HG02970 (cell line): ENCODE measurements around the gene THEMIS.
"Not testable (repeated sequence)": the region's sequence is repeated elsewhere in the genome, so short reads cannot be mapped to it uniquely, and the experiment has no call there.

ENCODE experiments used
- ATAC-seq: cut with Tn5 transposase; IDR thresholded peaks from one replicate; pipeline ENCODE4 v1.9.1; 2021; ENCODE audit warnings: mild to moderate bottlenecking, moderate library complexity, moderate number of reproducible peaks; ENCODE audit not compliant: unreplicated experiment, low FRiP score

THEMIS gene

DNA sequence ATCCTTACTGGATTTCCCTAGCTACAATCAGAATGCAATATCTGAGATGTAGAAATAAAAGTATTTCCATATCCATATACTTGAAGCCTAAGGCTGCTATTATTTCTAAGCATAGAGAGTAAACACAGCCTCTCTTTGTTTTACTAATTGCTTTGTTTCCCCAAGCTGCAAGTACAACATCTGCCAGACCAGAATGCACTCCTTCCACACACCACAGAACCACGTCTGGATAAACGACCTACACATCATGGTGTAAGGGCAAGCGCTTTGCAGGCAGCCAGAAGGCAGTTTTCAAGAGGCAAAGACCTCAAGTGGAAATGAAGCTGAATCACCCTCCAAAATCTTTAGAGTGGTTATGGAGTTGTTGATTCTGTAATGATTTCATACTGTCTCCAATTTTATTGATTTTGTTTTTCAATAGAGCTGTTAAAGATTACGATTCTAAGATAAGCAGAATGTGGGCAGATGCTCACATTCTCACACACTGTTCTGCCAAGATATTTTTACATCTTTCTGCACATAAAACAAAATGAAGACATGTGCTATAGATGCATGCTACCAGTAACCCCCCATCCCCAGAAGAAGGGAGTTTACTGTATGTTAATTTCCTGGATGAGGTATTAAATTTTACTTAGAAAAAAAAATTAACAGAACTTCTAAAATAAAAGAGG, 88.8 kb downstream of the THEMIS start:
- ATAC-seq = no peak

DNA sequence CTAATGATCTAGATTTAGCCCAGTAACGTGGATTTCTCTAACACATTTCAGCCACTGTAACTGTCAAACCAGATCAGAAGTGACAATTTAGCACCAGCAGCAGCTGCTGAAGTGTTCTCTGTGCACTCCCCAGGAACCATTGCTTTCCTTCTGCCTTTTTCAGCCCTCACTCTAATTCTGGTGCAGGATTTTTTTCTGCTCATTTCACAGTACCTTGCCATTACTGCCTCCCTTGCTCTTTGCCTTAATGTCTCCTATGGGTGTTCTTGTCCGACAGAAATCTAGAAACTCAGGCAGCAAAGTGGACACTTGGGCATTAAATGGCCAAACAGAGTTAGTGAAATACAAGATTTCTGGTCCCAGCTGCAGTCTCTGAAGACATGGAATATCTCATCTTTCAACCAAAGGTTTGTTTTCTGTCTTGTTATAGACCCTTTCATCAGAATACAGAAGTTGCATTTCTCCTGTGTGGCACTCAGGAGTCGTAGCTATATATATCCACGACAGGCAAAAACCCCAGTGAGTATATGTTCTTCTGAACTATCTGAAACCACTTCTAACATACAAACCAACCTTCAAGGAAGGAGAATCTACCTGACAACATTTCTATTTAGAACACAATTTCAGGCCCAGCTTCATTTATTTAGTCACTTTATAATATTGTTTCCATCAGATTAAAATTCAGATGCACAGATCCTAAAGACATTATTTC, 92.9 kb downstream of the THEMIS start:
- no peak for ATAC-seq

DNA sequence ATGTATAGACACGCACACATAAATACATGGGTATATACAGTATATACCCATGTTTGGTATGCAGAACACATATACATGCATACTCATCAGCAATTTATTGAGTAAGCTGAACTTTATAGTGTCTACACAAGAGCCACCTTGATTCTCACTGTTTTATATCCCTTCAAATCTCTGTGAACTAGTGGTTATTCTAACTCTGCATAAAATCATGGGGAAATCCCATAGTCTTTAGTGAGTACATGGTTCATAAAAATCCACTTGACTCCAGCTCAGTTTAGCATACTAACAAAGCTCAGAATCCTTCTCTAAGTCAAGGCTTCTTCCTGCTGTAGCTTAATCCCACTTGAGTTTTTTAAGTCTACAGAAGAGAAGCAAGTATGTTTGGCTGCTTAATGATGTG, 104.1 kb downstream of the THEMIS start:
- no peak for ATAC-seq

DNA sequence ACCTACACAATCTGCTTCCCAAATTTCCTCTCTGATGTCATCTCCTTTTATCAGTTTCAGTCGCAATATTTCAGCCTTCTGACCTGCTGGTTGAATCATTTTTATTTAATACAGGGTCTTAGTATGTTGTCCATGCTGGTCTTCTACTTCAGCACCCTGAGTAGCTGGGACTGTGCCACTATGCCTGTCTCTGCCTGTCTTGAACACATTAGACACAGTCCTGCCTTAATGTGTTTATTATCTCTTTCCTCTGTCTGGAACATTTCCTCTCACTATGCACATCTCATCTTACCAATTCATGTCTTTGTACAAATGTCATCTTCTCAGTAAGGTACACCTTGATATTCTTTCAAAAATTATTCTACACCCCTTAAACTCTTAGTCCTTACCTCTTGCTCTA, 106.5 kb downstream of the THEMIS start:
- ATAC-seq = no peak

DNA sequence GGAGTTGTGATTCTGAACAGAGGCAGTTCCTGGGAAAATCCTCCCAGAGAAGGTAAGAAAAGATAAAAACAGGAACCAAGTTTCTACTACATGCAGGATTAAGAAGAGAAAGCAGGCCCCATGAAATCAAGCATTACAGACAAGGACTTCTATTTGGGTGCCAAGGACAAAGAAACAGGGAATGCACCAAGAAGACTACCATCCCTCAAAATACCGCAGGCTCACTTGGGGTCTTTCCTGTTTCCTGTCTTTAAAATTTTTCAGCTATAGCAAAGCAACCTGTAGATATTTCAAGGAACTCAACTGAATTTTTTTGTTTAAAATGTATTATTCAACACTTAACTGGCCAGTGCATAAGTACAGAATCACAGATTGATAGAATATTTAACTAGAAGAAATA, 107.5 kb downstream of the THEMIS start:
- ATAC-seq = no peak

DNA sequence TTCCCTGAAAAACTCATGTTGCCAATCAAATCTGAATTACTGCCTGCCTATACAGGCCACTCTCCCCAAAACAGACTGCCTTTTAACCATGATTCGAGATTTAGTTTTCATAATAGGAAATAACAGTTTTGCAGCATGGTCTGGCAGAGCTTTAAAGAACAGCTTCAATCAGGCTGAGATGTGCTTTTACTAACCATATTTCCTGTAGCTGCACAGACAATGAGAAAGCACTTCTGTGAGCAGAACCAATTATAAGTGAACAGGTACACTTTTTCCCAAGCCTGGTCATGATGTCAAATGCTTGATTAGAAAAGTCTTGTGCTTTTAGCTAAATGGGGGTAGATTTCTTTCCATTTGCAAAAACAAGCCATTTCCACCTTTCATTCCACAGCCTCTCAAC, 108.2 kb downstream of the THEMIS start:
- ATAC-seq = no peak

DNA sequence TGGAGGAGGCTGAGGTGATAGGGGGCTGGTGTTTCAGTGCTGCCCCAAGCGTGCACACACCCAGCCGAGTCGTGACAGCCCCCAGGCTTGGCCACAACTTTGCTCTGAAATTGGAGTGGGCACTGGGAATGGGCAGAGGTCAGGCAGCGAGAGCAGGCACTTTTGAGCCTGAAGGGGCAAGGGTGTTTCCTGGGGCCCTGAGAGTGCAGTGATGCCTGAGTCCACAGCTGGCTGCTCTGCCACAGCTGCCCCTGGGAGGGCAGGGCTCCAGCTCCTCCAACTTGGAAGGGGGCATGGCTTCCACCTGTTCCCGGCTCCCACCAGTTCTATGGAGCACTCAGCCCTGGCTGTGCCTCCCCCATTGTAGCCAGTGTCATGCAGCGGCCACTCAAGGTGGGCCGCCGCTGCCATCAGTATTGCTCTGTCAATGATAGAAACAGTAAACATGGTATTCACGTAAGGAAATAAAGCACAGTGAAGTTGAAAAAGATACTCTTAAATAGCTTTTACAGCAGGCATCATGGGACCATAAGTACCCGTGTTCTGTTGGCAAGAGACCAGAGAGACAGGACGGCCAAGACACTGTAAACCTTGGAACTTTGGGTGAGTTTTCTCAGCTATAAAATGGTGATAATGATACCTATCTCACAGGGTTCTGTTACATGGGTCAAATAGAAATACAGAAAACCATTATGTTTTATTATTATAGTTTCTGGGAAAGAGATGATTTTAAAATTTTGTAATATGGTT, 108.9 kb downstream of the THEMIS start:
- no peak for ATAC-seq

DNA sequence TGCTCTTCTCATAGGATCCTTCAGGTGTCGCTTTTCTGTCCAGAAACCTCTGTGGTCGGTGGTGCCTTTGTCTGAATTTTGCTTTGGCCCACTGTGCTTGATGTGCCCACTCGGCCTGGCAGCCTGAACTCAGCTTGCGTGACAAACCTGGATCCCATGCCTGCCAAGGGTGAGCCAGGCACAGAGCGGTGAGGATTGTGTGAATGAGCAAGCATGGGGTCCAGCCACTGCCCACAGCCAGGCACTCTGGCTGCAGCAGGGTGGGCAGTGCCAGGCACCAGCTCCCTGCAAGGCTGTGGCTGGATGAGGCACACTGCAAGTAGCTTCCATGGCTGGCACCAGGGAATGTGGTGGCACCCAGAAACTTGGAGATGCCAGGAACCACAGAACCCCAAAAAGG, 110.3 kb downstream of the THEMIS start:
- ATAC-seq = no peak

DNA sequence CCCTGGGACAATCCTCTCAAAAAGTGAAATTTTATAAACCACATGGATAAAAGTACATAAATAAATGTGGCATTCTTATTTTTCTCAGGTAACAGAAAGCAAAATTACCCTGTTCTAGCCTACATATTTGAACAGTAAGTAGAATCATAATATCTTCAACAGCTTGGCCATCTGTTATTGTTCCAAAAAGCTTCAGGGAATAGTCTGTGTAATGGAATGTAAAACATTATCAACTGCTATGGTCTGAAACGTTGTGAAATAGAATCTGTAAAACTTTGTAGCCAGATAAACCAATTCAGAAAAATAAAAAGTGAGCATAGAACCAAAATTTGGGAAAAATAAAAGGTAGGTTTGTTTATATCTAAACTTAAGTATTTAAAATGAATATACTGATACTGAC, 114.7 kb downstream of the THEMIS start:
- no peak for ATAC-seq

DNA sequence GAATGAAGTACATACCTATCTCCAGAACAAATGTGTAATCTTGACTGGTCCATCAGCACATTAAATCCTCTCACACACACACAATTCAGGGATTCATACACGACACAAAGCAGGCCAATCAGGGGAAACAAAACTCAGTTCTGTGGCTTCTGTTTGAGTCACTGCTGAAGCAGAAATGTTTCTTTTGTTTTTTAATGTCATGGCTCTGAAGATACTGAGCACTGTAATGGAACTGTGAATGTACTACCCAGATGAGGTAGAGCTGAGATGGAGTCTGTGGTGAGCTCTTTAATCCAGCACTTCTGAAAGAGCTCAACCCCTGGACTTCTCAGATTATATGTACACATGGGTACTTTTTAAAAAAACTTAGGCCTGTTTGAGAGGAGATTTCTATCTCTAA, 116.4 kb downstream of the THEMIS start:
- ATAC-seq = no peak

DNA sequence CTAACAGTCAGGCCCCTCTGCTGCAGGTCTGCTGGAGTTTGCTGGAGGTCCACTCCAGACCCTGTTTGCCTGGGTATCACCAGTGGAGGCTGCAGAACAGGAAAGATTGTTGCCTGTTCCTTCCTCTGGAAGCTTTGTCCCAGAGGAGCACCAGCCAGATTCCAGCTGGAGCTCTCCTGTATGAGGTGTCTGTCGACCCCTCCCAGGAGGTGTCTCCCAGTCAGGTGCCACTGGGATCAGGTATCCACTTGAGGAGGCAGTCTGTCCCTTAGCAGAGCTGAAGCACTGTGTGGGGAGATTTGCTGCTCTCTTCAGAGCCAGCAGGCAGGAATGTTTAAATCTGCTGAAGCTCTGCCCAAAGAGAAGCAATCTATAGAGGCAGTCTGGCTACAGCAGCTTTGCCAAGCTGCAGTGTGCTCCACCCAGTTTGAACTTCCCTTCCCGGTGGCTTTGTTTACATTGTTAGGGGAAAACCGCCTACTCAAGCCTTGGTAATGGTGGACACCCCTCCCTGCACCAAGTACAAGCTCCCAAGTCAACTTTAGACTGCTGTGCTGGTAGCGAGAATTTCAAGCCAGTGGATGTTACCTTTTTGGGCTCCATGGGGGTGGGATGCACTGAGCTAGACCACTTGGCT, 119.1 kb downstream of the THEMIS start:
- ATAC-seq = not testable (repeated sequence)

DNA sequence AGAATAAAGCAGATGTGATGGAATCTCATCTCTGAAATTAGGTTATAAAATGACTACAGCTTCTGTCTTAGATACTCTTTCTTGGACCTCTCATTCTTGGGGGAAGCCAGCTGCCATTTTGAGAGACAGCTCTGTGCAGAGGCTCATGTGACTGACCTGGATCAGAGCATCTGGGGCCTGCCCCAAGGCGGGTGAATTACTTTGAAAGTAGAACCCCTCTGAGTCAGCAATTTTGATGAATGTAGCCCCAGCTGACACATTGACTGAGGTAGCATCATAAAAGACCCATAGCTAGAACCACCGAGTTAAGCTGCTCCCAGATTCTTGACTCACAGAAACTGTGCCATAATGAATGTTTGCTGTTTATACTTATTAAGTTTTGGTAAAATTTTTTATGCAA, 124.5 kb downstream of the THEMIS start:
- no peak for ATAC-seq

DNA sequence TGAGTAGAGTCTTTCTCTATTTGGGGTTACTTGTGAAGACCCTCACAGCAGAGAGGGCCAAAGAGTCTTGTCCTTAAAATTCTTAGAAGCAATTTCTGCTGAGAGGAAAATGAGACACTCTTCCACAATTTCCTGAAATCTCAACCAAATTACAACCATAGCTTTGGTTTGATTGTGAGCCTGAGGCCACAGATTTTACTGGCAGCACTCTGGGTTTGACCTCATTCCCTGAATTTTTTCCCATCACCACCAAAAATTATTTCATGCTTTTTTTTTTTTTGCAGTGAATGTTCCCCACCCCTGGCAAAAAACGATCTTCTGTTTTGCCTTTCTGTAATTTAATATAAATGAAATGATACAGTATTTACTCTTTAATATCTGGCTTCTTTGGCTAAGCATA, 125.5 kb downstream of the THEMIS start:
- ATAC-seq = no peak

DNA sequence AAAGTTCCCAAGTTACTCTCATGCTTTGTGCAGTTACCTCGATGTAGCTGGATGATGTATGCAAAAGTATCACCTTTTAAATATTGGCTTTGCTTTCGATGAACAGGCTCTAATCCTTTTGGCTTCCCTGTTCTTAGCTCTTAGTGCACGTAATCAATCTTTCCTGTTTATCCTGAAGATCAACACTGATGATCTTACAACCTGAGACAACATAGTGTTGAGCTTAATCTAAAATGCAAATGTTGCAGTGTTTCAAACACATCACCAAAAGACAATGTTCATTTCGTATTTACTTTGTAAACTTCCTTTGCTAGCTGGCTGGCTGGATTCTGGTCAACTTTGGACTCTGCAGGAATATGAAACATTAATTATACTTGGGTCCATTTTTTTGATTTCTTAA, 132.1 kb downstream of the THEMIS start:
- no peak for ATAC-seq

DNA sequence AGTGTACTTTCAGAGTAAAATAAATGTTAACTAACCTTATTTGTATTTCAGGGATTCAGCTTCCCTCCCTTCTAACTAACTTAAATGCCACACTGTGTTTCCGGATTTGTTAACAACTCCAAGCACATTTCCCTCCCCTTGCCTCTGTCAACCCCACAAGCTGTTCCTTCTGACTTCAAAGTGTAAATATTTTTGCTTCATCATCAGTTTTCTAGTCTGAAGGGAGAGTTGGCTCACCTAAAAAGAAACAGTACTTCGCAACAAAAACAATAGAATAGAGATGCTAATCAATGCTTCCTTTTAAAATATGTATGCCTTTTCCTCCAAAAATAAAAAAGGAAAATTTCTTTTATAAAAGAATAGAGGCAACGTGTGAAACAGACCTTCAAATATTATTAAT, 132.6 kb downstream of the THEMIS start:
- no peak for ATAC-seq

DNA sequence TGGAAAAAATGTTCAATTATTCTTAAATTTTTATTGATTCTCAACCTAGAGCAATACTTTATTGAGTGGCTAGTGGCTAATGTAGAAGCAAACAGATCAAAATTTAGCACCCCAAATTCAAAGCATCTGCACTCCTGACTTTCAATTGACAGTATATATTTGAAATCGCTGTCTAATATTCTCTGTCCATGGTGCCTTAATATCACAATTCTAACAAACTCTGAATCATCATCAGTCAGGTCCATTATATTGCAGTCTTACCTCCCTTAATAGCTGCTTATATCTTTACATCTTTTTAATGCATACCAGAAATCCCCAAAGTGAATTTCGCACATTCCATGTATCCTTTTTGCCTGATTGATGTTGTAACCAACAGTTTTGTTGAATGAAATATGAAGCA, 134.9 kb downstream of the THEMIS start:
- ATAC-seq = no peak

DNA sequence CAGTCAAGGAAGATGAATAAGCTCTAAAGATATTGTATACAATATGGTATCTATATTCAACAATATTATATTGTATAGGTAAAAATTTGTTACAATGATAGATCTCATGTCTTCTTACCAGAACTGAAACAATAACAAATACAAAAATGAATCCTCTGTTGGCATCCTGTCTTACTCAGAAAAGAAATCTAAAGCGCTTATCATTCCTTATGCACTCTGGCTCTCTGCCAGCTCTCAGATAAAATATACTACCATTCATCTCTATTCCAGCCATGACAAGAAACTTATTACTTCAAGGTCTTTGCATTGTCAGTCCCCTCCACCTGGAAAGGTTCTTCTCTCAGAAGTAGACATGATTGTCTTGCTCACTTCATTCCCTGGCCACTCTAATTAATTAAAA, 138.6 kb downstream of the THEMIS start:
- ATAC-seq = no peak

DNA sequence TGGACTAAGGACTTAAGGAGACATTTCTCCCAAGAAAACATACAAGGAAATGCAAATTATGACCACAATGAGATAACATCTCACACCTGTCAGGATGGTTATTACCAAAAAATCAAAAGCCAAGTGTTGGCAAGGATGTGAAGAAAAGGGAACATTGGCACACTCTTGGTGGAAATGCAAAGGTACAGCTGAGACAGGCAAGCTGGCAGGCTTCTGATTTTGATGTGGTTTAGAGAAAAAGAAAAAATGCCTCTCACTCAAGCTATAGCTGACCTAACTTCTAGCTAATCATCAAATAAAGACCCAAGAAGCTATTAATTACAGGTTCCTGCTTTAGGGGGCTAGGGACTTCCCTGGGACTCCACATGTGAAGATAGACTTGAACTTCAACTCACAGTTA, 139.8 kb downstream of the THEMIS start:
- ATAC-seq = no peak

DNA sequence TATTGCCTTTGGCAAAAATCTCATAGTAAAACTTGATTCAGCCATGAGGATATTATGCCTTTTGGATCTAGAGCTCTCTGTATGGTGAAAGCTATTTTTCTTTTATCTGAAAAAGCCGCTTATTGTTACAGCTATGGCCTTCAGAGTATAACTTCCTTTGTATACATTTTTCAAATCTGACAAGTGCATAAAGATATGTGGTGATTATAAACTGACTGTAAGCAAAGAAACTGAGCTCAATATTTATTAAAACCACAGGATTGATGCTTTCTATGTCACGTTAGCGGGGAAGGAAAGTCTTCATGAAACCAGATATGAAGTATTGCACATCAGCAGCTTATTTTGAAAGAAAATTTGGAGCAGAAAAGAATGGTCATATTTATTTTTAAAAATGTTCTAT, 151.8 kb downstream of the THEMIS start:
- no peak for ATAC-seq

DNA sequence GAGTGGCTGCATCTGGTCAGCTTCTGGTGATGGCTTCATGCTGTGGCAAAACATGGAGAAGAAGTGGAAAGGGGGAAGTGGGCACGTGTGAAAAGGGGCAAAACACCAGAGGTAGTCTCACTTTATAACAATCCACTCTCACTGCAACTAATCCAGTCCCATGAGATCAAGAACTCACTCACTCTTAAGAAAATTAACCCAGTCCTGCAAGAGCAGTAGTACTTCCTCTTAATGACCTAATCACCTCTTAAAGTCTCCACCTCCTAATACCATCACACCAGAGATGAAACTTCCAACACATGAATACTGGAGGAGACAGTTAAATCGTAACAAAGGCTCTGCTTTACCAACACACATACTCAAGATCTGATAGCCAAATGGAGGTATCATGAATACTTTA, 152.6 kb downstream of the THEMIS start:
- no peak for ATAC-seq

DNA sequence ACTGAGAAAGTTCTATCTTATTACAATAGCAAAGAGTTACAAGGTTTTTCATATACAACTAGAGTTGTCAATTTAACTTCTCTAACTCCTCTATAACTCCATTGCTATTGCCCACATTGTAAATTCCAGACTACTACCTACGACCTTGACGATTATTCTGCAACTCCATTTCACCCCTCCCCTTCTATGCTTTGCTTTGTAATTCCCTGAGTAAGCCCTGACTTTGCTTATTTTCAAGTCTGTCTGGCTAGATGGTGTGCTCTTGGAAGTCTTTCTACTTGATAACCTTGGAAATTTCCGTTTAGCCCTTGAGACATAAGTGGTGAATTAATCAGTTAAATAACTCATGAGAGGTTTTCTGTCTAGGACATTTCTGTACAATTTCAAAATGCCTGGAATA, 162.4 kb downstream of the THEMIS start:
- no peak for ATAC-seq
